HG03135 (cell line): Measurements from ENCODE around the gene HMGN3.
"Not testable (repeated sequence)": the region's sequence is repeated elsewhere in the genome, so short reads cannot be mapped to it uniquely, and the experiment has no call there.

ENCODE experiments used
- ATAC-seq: cut with Tn5 transposase; IDR thresholded peaks from one replicate; pipeline ENCODE4 v1.9.1; 2021; ENCODE audit warnings: mild to moderate bottlenecking, moderate library complexity; ENCODE audit not compliant: unreplicated experiment

Gene HMGN3

DNA sequence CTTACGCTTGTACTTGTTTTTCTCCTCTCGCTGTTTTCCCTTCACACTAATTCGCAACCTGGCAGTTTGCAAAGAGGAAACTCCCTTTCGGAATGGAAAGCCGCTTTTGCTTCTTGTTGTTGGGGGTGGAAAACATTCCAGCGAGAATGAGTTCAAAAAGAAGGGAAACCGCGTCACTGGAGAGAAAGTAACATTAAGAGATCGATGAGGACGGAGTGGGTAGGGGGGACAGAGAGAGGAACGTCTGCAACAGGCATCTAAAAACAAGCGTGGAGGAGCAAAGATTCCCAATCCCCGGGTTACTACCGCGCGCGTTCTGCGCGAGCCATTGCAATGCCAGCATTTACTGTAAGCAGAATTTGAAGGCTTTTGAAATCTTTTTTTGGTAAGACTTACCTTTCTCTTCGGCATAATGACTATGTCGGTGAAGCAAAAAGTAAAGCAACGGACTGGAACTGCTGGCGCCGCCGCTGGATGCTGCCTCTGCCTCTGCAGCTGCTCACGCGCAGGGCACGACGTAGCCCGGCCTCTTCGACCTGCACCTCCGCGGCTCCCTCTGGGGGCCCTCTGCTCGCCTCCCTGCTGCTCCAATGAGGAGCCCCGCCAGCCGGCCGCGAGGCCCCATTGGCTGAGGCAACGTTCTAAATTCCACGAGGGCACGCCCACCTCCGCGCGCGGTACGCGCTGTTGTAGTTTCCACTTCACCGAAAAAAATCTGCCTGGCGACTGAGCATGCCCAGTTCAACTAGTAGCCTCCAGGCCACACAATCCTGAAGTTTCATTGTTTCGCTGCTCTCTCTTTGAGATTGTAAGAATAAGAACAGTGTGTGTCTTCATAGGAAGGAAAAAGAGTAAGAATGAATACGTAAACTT lies at the start of gene HMGN3:
Gene HMGN3 (minus strand): TSS at position 533 of the 873 bp plus-strand sequence.
- ATAC-seq, result peak; percentile 97

DNA sequence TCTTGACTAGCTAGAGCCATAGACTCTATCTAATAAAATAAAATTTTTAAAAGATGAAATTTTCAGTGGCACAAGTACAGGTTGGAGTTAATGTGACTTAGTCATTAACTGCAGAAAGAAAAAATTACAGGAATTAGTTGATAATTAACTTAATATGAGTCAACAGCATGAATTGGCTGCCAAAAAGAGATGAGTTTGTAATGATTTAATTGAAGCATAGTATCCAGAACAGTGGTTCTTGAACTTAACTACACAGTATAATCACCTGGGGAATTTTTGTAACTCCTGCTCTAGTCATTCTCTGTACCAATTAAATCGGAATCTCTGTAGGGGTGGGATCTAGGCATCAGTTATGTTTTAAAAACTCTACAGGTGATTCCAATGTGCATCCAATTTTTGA lies 46.3 kb upstream of the HMGN3 start:
- no peak for ATAC-seq

DNA sequence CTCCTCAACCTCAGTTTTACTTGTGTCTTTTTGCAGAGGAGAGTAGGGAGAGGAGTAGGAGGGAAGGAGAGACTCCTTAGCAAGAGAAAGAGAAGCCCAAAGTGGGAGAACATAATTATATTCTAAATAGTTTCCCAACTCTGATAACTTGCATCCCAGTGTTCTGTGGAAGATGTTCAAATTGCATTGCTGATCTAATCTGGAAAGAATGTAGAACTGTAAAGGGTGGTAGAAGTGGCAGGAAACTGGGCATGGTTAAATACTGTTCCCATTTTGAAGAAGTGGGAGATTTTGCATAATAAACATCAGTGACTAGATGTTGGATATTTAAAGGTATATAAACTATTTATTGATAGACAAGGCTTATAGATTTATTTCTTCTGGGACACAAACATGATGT lies 42.6 kb upstream of the HMGN3 start:
- ATAC-seq, result no peak

DNA sequence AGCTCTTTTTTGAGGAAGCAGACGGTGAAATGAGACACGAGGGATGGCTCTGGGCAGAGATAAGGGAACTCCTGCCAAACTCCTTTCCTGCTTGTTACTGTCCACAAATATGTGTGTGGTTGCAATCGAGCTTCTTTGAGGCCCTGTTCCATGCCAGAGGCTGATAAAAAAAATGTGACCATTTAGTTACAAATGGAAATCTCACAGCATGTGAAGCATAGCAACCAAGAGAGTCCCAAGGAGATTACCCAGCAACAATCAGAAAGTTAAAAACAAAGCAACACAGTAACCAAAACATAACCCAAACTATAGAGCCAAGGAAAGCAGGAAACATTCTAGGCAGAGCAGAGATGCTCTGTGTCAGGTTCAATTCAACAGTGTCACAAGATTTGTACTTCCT lies 35.4 kb upstream of the HMGN3 start:
- no peak for ATAC-seq

DNA sequence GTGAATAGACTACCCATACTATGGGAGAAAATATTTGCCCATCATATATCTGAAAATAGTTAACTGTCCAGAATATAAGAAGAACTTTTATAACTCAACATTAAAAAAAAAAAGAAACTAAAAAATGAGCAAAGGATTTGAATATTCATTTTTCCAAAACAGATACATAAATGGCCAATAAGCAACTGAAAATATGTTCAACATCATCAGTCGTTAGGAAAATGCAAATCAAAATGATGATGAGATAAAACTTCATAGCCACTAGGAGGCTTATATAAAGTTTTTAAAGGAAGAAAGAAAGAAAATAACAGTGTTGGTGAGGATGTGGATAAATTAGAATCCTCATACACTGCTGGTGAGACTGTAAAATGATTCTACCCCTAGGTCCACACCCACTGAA lies 32.6 kb upstream of the HMGN3 start:
- ATAC-seq, result no peak

DNA sequence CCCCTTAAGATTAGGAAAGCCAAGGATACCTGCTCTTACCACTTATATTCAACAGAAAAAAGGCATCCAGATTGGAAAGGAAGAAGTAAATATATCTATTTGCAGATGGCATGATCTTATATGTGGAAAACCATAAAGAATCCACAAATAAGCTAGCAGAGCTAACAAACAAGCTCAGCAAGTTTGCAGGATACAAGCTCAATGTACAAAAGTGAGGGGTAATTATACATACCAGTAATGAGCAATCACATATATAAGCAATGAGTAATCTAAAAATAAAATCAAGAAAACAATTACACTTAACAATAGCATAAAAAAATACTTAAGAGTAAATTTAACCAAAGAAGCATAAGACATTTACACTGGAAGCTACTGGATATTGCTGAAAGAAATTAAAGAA lies 31.6 kb upstream of the HMGN3 start:
- no peak for ATAC-seq

DNA sequence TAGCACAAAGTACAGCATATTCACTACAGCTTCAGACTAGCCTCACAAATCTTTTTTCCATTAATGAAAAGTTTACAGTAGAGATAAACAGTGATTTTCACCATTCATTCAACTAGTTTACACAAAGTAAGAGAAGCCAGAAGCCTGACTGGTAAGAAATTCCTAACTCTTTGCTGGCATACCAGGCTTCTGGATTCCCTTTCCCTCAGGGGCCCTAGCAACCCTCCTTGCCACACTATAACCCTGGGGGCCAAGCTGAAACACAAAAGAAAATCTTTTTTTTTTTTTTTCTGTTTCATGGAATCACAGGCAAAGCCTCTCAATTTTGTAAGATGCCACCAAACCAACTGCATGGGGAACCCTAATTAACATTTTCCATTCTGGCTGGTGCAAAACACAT lies 28.9 kb upstream of the HMGN3 start:
- ATAC-seq, result no peak

DNA sequence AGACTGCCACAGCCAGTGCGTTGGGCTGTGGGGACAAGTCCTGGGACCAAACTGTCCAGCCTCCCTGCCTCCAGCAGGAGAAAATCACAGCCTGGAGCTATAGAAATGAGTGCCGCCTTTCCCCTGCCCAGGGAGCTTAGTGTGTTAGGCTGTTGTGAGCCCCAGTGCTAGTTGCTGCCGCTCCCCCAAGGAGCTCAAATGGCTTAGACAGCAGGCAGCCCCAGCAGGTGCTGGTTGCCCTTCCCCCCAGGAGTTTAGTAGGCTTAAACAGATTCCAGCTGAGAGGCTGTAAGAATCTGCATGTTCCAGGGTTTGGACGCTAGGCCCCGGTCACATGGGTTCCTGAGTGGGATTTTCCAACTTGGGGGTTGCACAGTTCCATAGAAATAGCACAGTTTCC lies 27.2 kb upstream of the HMGN3 start:
- no peak for ATAC-seq

DNA sequence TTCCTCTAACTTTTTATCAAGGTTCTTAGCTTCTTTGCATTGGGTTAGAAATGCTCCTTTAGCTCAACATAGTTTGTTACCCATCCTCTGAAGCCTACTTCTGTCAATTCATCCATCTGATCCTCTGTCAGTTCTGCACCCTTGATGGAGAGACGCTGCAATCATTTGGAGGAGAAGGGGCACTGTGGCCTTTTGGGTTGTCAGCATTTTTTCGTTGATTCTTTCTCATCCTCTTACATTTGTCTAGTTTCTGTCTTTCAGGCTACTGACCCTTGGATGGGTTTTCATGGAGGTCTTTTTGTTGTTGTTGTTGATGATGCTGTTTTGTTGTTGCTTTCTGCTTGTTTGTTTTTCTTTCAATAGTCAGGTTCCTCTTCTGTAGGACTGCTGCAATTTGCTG lies 26.3 kb upstream of the HMGN3 start:
- no peak for ATAC-seq

DNA sequence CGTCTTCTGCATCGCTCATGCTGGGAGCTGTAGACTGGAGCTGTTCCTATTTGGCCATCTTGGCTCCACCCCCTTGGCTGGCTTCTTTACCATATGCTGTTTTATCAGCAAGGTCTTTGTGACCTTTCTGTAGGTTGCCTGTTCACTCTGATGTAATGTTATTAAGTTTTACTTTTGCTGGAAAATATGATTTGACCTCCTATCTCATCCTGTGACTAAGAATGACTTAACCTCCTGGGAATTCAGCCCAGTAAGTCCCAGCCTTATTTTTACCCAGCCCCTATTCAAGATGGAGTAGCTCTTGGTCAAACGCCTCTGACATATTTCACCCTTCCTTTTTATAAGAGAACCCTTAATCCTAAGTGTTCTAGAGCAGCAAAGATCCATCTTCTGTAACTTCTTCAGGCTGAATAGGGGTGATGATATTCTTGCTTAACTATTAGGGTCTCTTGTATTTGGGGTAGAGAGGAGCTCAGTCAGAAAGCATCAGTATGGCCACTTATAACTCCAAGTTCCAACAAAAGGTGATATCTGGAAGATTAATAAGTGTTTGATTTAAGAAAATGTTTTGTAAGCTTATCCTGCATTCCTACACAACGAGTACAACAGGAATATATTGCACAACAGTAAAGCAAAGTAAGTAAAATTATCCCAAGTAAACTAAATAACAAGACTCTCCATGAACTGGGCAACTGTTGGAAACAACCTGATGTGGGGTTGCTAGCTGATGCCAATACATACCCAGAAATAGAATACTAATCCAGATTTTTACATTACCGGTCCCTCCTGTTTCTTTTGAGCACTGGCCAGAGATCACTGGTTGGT lies 23.1 kb upstream of the HMGN3 start:
- ATAC-seq, result no peak

DNA sequence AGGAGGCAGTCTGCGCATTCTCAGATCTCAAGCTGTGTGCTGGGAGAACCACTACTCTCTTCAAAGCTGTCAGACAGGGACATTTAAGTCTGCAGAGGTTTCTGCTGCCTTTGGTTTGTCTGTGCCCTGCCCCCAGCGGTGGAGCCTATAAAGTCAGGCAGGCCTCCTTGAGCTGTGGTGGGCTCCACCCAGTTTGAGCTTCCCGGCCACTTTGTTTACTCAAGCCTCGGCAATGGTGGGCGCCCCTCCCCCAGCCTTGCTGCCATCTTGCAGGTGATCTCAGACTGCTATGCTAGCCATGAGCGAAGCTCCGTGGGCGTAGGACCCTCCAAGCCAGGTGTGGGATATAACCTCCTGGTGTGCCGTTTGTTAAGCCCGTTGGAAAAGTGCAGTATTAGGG lies 22.3 kb upstream of the HMGN3 start:
- ATAC-seq, result not testable (repeated sequence)

DNA sequence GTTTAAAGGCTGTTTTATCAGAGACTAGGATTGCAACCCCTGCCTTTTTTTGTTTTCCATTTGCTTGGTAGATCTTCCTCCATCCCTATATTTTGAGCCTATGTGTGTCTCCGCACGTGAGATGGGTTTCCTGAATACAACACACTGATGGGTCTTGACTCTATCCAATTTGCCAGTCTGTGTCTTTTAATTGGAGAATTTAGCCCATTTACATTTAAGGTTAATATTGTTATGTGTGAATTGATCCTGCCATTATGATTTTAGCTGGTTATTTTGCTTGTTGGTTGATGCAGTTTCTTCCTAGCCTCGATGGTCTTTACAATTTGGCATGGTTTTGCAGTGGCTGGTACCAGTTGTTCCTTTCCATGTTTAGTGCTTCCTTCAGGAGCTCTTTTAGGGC lies 20.6 kb upstream of the HMGN3 start:
- ATAC-seq, result not testable (repeated sequence)

DNA sequence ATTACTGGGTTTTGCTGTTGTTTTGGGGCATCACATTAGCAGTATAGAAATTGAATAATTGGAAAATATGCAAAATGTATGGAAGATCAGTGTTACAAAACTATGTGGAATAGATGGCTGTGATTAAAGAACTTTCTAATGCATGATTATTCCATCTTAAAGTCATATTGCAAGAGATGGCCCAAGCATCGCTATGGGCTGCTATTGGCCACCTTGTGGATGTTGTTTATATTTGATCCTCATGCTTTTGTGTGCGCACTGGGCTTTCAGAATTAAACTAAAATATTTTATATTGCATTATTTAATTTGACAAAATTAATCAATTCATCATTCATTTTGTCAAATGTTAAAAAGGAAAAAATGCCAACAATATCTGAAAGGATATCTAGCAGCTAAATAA lies 16.1 kb upstream of the HMGN3 start:
- ATAC-seq, result no peak

DNA sequence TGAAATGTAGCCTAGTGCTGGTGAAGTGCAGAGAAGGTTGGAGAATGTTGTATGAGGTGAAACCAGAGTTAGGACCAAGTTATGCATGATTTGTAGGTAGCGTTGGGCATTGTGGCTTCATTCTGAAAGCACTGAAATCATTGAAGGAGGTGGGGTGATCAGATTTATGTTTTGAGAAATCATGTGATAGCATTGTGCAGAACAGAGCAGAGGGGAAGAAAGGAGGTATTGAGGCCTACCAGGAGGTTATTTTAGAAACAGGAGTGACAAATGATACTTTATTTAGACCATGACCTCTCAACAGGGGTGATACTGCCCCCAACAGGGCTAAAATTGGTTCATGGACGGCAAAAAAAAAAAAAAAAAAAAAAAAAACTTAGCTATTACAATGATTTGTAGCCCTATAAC lies 15.6 kb upstream of the HMGN3 start:
- ATAC-seq, result peak; percentile 63

DNA sequence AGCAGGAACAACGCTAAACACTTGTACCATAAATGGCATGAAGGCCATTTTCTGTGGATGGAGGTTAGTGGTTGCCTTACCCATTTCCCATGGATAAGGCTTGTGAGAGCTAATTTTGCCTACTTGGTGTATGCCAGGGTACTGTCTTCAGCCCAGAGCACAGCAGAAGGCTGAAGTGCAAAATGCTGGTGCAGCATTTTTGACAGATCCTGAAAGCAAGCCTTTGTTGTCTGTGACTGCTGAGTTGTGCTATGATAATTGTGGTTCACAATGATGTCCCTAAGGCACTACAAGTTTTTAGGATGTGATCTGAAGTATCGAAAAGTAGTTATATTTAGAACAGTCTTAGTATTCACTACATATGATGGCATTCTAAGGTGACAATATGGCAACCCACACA lies 14.7 kb upstream of the HMGN3 start:
- ATAC-seq, result no peak

DNA sequence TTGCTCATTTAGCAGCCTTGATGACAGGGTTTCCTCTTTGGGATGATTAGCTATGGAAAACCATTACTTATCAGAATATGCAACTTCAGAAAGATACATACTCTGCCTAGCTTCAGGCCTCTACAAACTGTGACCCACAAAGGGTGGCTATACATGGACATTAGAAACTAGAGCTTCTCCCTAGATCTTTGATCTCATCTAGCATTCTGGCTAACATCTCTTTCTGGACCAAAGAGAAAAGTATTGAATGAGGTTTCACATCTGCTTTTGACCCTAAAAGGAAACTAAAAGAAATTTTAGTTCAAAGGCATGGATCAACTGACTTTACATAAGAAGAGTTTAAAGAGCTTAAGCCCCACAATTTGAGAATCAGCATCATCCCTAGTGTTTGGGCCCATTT lies 12.4 kb upstream of the HMGN3 start:
- ATAC-seq, result peak; percentile 84

DNA sequence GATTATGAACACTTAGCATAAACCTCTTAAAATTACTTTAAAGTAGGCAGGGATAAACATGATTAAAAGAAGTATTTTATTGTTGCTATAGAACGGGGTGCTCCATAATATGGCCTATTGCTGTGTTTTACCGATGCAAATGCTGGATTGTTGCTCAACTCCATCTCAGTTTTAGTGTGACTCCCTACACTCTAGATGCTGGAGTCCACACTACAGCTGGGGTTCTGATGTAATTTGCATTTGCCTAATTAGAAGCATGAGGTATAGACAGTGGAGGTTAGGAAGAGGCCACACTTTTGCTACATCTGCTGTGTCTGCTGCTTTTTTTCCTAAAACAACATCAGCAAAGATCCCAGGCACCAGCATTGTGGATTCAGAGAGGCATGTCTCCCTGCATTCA lies 6.7 kb upstream of the HMGN3 start:
- no peak for ATAC-seq

DNA sequence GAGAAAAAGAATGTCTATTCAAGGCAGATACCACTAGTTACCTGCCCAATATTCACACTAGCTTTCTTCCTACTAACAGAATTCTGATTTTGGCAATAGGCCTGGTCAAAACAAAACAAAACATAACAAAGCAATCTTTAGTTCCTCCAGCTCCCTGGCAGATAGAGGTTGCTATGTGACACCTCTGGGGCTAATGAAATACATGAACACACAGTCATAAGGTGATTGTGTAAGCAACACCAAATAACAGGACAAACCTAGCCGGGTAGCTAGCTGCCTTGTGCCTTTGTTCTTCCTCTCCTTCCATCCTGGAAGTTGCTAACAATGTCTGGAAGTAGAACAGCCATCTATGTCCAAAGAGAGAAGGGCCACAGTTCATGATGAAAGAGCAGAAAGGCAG lies 6.0 kb upstream of the HMGN3 start:
- ATAC-seq, result peak; percentile 47

DNA sequence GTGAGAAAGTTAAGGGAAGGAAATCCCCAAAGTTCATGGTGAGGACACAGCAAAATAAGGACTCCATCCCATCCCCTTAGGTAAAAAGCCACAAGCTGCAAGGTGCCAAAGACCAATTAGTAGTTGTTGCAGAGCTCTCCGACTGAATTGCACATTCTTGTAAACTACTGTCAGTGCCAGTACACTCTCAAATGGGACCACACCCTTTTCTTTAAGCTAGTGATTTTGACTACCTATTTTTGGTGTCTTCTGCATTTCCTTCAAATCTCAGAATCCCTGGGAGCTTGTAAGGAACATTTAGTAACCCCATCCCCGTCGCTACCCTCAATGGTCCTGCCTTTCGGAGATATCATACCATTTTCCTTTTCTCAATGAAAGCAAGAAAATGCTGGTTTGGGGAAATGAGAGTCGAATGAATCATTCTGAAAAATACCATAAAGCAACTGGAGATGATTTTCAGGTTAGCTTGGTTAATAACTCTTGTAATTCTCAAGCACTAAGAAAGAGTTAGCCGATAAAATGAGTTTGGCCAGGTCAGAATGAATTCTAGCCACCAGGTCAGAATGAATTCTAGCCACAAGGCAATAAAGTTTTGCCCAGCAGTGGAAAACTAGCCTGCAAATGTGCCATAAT lies 5.2 kb upstream of the HMGN3 start:
- no peak for ATAC-seq

DNA sequence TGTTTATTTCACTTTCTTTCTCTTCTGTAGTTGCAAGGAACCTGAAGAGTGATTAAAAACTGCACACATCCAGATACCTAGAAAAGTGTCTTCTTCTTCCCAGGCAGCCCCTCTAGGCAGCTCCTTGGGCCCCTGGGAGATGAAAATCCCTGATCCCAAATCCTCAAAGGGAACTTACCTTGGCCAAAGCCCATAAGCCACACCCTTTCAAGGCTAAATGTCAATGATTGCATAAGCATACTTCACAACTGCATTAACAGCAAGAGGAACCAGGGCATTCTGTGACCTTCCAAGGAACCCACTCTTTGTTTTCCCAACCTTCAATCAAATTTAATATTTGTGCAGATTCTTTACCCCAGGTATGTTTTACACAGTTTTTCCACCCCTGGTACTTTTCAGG lies 4.4 kb upstream of the HMGN3 start:
- ATAC-seq, result no peak

DNA sequence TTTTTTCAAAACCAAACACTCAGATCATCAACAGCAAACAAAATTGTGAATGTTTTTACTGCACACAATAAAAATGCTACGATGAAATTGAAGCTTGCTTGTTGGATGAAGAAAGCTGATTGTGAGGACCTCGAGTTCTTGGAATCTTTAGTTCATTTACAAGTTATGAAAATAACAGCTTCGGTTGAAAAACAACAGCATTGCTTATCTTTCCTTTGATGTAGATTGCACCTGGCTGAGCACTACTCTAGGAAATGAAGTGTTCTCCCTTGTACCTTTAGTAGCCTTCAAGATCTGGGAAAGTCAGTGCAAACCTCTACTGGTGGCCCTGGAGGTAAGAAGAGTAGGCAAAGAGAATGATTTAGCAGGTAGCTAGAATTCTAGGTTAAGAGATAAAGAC lies 2.2 kb upstream of the HMGN3 start:
- ATAC-seq, result no peak
